Measurements from ENCODE around the gene PHYKPL. TPM values are rescaled to one million over a fixed set of nuclear protein-coding genes. Genes with fewer than 3 reads are reported as not detected.

PHYKPL gene
- total and polyA plus RNA-seq, 9 donors, result 31.8 to 93.3 (median 61.6) TPM

DNA sequence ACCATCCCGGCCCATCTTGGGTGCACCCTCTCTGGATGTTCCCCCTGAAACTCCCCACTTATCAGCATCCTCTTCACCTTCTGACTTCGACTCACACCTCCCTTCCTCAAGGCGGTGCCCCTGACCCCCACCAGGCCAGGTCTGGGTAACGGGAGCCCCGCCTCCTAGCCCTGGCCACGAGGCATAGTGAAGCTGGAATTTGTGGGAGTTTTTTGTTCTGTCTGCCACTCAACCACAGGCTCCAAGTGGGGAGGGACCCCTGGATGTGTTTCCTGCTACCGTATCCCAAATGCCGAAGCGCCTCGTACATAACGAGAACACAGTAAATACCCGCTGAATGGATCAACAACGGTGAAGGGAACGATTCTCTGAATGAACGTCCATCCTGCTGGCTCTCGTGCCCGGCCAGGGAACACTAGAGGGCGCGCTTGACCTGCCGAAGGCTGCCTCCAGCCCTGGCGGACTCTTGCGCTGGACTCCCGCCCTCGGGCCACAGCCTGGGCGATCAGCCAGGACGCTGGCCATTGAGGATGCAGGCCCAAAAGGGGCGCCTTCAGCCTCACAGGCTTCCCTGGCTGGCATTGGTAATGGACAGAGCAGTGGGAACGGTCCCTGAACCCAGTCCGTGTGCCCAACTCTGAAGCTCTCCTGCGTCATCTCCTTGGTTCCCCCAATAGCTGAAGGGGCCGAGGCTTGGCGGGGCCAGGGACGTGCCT is 47.3 kb upstream of the PHYKPL start:
- Histone ChIP-seq H3K27ac (no peak overlapping the region), H3K9me3 (no peaks in the 10 kb centered on the region), H3K36me3 (no peaks in the 10 kb centered on the region), H3K4me3 (no peak overlapping the region), H3K27me3 (no peaks in the 10 kb centered on the region), H3K4me1 (ENCODE audit: insufficient read depth) (no peaks in the 10 kb centered on the region)
- WGBS, 3 donors, result 16 to 18% (median 17%) methylated on average over 33 of the region's 33 CpGs
- DNase-seq, result peak; percentile 68 to 94 (median 78)
- intact Hi-C loops (cut with DNase I), result loop anchor here (5.0 to 10.0 kb wide), 3 partner anchors 175 to 275 kb away; no protein-coding TSS in a partner anchor
- peak in 2 of 3 donors; percentile 45 to 68 for TF ChIP-seq CTCF (IDR thresholded peaks at IDR 0.05)
- TF ChIP-seq POLR2A (IDR thresholded peaks at IDR 0.05), result no peak
- no peak for TF ChIP-seq EP300 (IDR thresholded peaks at IDR 0.05)

DNA sequence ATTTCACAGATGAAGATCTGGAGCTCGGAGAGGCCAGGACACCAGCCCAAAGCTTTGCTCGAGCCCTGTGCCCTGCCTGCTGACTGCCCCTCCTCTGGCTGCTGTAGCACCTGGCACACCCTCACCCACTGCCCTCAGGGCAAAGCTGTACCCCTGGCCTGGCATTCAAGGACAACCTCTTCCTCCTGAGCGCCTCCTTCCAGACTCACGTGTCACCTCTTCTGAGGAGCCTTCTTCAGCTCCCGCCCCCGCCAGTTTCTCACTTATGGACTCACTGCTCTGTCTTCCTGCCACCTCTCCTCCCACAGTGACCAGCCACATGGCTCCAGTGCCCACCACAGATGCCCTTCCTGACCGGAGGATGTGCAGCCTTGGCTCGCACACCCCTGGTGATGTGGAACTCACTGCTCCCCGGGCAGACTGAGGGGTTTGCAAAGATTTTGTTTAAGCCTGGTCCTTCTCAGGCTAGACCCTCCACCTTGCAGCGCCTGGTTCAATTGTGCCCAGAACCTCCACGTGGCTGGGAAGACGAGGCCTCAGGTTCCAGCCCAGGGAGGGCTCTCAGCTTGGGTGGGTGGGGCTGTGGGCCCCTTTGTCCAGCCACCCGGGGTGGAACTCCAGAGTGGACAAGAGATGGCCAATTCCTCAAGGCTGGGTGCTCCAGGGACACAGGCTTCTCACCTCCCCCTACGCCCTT is 46.6 kb upstream of the PHYKPL start:
- intact Hi-C loops (cut with DNase I), result loop anchor here in 1 of 4 donors (5.0 kb wide), 1 partner anchor 273 kb away; no protein-coding TSS in a partner anchor
- no peak overlapping the region for H3K27ac ChIP-seq
- H3K4me3 ChIP-seq, result no peak overlapping the region
- no peak for DNase-seq
- WGBS, 3 donors, result 70 to 73% (median 73%) methylated on average over 14 of the region's 14 CpGs
- no peak for TF ChIP-seq EP300 (IDR thresholded peaks at IDR 0.05)
- no peak for TF ChIP-seq POLR2A (IDR thresholded peaks at IDR 0.05)
- no peak for TF ChIP-seq CTCF (IDR thresholded peaks at IDR 0.05)
- no peaks in the 10 kb centered on the region for H3K4me1 ChIP-seq (ENCODE audit: insufficient read depth)
- no peaks in the 10 kb centered on the region for H3K27me3 ChIP-seq
- no peaks in the 10 kb centered on the region for H3K9me3 ChIP-seq
- no peaks in the 10 kb centered on the region for H3K36me3 ChIP-seq

DNA sequence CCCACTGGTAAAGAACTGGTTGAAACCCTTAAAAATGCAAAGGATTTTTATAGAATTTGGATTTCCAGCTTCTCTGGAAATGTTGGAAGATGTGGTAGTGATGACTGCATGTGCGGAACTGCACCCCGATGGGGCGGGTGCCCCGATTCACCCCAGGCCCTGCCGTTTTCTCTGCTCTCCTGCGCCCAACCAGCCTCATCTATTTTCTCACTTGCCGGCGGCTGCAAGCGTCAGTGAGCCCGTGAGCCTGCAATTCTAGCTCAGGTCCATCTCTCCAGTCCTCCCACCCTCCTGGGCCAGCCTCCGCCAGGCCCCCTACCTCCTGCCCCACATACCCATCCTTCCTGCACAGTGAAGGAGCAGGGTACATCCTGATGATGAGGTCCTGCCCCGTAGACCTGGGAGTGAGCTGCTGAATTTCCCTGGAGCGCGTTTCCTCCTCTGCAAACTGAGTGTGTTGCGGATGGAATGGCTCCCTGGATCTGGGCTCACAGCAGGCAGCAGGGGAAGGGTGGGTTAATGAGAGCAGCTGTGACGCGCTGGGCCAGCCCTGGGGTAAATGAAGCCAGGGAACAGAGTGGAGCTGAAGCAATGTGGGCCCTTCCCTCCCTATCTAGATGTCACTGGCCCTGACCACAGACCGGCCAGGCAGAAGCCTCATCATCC is 45.9 kb upstream of the PHYKPL start:
- Histone ChIP-seq H3K9me3 (no peaks in the 10 kb centered on the region), H3K36me3 (no peaks in the 10 kb centered on the region), H3K4me1 (ENCODE audit: insufficient read depth) (no peaks in the 10 kb centered on the region), H3K27ac (no peak overlapping the region), H3K4me3 (no peak overlapping the region), H3K27me3 (no peaks in the 10 kb centered on the region)
- 67 to 76% (median 73%) methylated on average over 18 of the region's 18 CpGs for WGBS, 3 donors
- TF ChIP-seq CTCF (IDR thresholded peaks at IDR 0.05) (no peak), EP300 (IDR thresholded peaks at IDR 0.05) (no peak), POLR2A (IDR thresholded peaks at IDR 0.05) (no peak)
- no peak for DNase-seq
- intact Hi-C loops (cut with DNase I), result loop anchor here in 1 of 4 donors (5.0 kb wide), 1 partner anchor 274 kb away; no protein-coding TSS in a partner anchor

GRCh38 chr5:178277866-178278265 is 45.3 kb upstream of the PHYKPL start:
- TF ChIP-seq CTCF (IDR thresholded peaks at IDR 0.05) (no peak), EP300 (IDR thresholded peaks at IDR 0.05) (no peak), POLR2A (IDR thresholded peaks at IDR 0.05) (no peak)
- no peaks in the 10 kb centered on the region for H3K27me3 ChIP-seq
- no peaks in the 10 kb centered on the region for H3K36me3 ChIP-seq
- intact Hi-C loops (cut with DNase I), result loop anchor here in 1 of 4 donors (5.0 kb wide), 1 partner anchor 274 kb away; no protein-coding TSS in a partner anchor
- WGBS, 3 donors, result 59 to 80% (median 74%) methylated on average over 12 of the region's 12 CpGs
- no peaks in the 10 kb centered on the region for H3K4me1 ChIP-seq (ENCODE audit: insufficient read depth)
- DNase-seq, result no peak
- H3K4me3 ChIP-seq, result no peak overlapping the region
- H3K9me3 ChIP-seq, result no peaks in the 10 kb centered on the region
- H3K27ac ChIP-seq, result no peak overlapping the region
